GM12891 (cell line): ENCODE results near the gene CNTFR.

Source experiments
- PAX5 ChIP-seq: IDR thresholded peaks from 2 replicates; pipeline ENCODE4 v1.6.1; 2011; ENCODE audit warnings: low read length, moderate library complexity, mild to moderate bottlenecking; ENCODE audit not compliant: insufficient read depth, severe bottlenecking
- POLR2A ChIP-seq: IDR thresholded peaks from 2 replicates; pipeline ENCODE4 v1.6.1; 2011; ENCODE audit warnings: low read depth, low read length, control low read depth
- POLR2AphosphoS5 ChIP-seq: IDR thresholded peaks from 2 replicates; pipeline ENCODE4 v1.6.1; 2011; ENCODE audit warnings: low read depth, low read length, control low read depth
- SPI1 ChIP-seq: IDR thresholded peaks from 2 replicates; pipeline ENCODE4 v1.6.1; 2011; ENCODE audit warnings: low read depth, low read length, control low read depth
- TAF1 ChIP-seq: IDR thresholded peaks from 2 replicates; pipeline ENCODE4 v1.6.1; 2011; ENCODE audit warnings: low read depth, low read length, control low read depth

GRCh38 chr9:34501889-34502425, 87.6 kb downstream of the CNTFR start:
- TF ChIP-seq TAF1 (no peak), SPI1 (no peak), POLR2A (no peak), POLR2AphosphoS5 (no peak), PAX5 (no peak)
